ENCODE results near the gene KRT74.

DNA sequence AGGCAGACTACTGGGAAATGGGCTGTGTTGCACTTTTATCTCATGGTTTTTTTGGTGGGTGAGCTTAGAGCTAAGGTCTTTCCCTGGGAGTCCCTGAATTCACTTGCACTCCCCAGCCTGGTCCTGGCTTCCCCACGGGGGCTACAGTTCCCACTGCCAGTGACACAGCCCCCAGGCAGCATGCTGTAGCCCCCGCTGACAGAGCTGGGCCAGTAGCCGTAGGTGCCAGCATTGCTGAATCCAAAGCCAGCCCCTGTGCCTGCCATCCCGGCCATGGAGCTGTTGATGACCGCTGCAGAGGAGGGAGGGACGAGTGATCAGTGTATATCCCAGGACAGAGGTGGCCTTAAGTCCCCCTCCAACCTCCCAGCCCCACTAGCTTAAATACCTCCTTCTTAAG is 34.5 kb upstream of the KRT74 start:
- TF ChIP-seq, protein P1, sequence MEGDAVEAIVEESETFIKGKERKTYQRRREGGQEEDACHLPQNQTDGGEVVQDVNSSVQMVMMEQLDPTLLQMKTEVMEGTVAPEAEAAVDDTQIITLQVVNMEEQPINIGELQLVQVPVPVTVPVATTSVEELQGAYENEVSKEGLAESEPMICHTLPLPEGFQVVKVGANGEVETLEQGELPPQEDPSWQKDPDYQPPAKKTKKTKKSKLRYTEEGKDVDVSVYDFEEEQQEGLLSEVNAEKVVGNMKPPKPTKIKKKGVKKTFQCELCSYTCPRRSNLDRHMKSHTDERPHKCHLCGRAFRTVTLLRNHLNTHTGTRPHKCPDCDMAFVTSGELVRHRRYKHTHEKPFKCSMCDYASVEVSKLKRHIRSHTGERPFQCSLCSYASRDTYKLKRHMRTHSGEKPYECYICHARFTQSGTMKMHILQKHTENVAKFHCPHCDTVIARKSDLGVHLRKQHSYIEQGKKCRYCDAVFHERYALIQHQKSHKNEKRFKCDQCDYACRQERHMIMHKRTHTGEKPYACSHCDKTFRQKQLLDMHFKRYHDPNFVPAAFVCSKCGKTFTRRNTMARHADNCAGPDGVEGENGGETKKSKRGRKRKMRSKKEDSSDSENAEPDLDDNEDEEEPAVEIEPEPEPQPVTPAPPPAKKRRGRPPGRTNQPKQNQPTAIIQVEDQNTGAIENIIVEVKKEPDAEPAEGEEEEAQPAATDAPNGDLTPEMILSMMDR (IDR thresholded peaks at IDR 0.05; ENCODE audit: insufficient read depth, low read length, poor library complexity, severe bottlenecking), result no peak
- TF ChIP-seq EZH2phosphoT487 (conservative IDR thresholded peaks at IDR 0.05; ENCODE audit: low read length), result no peak
